Activated naive CD4-positive, alpha-beta T cell treated with anti-CD3 and anti-CD28 coated beads, Interleukin-2, amount 50 U/mL, for 16 hours (primary cell): Measurements from ENCODE around the gene DHRS4L2.
"Not testable (repeated sequence)": the region's sequence is repeated elsewhere in the genome, so short reads cannot be mapped to it uniquely, and the experiment has no call there.

Source experiments
- DNase-seq: peaks from one replicate; pipeline ENCODE4 v3.0.0-alpha.2; 2020

DHRS4L2 gene

GRCh38 chr14:24020520-24020919, 31.8 kb downstream of the DHRS4L2 start:
- not testable (repeated sequence) for DNase-seq

DNA sequence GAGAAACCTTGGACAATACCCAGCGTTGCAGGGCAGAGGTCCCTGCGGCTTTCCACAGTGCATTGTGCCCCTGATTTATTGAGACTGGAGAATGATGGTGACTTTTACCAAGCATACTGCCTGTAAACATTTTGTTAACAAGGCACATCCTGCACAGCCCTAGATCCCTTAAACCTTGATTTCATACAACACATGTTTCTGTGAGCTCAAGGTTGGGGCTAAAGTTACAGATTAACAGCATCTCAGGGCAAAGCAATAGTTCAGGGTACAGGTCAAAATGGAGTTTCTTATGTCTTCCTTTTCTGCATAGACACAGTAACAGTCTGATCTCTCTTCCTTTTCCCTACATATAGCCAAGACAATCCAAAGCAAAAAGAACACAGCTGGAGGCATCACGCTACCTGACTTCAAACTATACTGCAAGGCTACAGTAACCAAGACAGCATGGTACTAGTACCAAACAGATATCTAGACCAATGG, 36.2 kb downstream of the DHRS4L2 start:
- DNase-seq: not testable (repeated sequence)

DNA sequence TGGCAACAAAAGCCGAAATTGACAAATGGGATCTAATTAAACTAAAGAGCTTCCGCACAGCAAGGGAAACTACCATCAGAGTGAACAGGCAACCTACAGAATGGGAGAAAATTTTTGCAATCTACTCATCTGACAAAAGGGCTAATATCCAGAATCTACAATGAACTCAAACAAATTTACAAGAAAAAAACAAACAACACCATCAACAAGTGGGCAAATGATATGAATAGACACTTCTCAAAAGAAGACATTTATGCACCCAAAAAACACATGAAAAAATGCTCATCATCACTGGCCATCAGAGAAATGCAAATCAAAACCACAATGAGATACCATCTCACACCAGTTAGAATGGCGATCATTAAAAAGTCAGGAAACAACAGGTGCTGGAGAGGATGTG, 41.0 kb downstream of the DHRS4L2 start:
- DNase-seq: not testable (repeated sequence)

DNA sequence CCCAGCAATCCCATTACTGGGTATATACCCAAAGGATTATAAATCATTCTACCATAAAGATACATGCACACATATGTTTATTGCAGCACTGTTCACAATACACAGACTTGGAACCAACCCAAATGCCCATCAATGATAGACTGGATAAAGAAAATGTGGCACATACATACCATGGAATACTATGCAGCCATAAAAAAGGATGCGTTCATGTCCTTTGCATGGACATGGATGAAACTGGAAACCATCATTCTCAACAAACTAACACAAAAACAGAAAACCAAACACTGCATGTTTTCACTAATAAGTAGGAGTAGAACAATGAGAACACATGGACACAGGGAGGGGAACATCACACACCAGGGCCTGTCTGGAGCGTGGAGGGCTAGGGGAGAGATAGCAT, 42.6 kb downstream of the DHRS4L2 start:
- DNase-seq: not testable (repeated sequence)

DNA sequence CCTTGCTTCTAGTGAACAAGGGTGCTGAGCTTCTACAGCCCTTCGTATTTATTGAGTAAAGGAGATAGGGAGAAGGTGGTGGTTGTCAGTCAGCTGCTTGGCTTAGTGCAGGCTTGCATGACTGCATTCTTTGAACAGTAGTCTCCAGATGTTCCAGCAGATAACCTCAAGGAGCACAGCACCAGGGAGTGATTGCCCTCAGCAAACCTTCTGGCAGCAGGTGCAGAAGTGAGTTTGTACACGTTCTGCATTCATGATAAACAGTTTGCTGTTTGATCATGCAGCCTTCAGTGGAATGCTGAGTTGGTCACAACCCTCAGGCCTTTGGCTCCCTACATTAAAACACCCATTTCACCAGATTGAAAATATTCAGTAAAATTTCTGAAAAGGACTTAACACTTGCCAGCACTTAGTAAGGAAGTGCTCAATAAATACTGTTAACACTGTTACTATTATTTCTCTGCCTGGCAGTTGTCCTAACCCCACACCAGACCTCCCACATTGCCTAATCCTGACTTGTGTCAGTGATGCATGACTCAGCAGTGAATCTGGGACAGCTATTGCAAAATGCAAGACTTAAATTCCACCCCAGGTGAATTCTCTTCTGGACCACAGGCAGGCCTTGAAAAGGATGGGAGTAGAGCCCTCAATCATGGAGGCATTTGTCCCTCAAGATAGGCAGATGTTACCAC, 44.1 kb downstream of the DHRS4L2 start:
- DNase-seq: no peak

GRCh38 chr14:24035769-24036168, 47.0 kb downstream of the DHRS4L2 start:
- not testable (repeated sequence) for DNase-seq

GRCh38 chr14:24036169-24036962, 47.6 kb downstream of the DHRS4L2 start:
- DNase-seq: peak; percentile 63

- DNase-seq: not testable (repeated sequence)
Measured at GRCh38 chr14:24036963-24037657, 48.4 kb downstream of the DHRS4L2 start.

- DNase-seq: no peak
Measured at GRCh38 chr14:24037658-24038037, 48.9 kb downstream of the DHRS4L2 start.

- DNase-seq: no peak
Measured at GRCh38 chr14:24038686-24039085, 50.0 kb downstream of the DHRS4L2 start.

- DNase-seq: no peak
Measured at GRCh38 chr14:24040692-24041091, 52.0 kb downstream of the DHRS4L2 start.

GRCh38 chr14:24042746-24043145, 54.0 kb downstream of the DHRS4L2 start:
- no peak for DNase-seq

GRCh38 chr14:24049002-24049401, 60.3 kb downstream of the DHRS4L2 start:
- not testable (repeated sequence) for DNase-seq

DNA sequence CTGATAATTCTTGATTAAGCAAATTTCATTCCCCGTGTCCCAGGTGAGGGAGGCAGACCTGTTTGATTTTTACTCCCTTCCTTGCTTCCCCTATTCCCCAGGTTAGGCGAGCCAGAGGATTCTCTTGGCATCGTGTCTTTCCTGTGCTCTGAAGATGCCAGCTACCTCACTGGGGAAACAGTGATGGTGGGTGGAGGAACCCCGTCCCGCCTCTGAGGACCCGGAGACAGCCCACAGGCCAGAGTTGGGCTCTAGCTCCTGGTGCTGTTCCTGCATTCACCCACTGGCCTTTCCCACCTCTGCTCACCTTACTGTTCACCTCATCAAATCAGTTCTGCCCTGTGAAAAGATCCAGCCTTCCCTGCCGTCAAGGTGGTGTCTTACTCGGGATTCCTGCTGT, 62.0 kb downstream of the DHRS4L2 start:
- not testable (repeated sequence) for DNase-seq

DNA sequence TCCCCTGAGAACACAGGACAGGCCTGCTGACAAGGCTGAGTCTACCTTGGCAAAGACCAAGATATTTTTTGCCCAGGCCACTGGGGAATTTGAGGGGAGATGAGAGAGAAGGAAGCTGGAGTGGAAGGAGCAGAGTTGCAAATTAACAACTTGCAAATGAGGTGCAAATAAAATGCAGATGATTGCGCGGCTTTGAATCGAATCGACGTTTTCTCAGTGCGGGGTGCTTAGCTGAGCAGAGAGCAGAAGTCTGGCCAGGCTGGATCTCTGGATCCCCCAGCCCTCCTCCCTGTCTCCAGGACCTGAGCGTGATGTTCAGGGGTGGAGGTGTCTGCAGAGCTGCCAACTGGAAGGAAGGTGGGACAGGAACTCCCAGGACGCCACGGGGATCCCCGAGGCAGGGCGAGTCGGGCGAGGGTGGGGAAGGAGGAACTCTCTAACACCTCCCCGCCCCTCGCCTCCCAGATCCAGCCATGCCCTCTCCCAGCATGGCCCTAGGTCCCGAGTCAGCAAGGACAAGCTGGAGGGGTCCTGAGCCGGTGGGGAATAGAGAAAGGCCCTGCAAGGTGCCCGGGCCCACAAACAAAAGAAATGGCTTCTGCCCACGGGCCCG, 62.6 kb downstream of the DHRS4L2 start:
- DNase-seq: no peak

DNA sequence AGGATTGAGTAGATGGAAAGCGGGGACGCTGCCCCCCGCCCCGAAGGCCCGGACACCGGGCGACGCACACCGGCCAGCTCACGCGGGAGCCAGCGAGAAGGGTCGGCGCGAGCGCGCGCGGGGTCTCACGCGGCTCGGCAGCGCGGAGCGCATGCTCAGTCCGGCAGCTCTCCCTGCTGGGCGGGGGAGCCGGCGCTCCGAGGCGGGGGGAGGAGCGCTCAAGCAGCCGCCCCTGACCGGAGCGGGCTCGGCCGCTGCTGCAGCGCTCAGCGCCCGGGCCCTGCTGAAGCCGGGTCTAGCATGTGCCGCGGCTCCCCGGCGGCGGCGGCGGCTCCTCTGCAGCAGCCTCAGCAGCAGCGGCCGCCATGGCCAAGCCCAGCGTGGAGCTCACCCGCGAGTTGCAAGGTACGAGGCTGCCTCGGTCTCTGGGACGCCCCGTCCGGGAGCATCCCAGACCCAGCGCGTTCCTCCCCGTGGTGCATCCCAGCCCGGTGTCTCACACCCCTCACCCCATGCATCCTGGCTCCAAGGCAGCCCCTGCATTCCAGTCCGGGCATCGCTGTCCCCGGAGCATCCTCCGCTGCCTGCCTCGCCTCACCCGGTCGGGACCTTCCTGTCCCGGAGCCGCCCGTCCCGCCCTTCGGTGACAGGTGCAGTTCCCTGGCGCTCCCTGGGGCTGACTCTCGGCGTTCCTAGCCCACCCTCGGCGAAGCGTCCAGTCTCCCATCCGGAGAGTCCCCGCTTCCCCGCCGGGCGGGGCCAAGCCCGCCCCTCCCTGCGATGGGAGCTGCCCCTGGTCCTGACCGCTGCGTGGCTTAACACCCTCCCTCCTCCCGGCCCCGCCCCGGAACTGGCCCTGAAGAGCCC, 63.3 kb downstream of the DHRS4L2 start, which contains the start of gene CARMIL3:
Gene CARMIL3, plus strand, starts transcription at position 221 of the 867 bp plus-strand sequence. Its CDS starts 145 bp downstream, at position 366.
- peak; percentile 68 for DNase-seq

DNA sequence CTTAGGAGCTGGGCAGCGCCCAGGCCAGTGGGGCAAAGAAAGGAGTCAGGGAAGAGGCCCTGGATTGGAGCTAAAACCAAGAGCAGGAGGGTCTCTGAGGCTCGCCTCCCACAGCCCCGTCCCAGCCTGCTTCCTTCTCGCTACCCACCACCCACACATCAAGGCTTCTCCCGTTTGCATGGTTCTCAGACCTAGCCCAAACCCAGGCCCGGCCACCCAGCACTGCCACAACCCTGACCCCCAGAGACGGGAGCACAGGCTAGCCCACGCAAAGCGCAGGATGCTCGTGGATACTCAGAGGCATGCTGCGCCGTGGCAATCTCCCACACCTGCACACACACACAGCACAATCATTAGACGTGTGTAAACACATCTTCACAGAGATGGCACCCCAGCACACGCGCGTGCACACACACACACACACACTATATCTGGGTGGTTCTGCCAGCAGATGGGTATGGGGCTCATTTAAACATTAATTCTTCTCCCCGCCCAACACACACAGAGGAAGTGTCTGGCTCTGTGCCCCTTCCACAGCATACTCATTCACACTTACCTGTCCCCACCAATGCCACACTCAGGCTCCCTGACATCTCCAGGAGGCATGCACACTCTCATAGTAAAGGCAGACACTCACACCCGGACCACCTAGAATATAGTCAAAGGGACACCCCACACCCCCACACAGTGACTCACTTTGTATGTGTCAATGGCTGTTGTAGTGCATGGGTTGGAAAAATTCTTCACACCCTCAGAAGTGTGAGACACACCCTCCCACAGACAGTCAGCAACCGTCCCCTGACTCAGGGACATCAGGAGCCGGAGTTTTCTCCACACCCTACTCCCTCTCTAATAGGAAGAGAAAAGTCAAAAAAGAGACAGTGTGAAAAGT, 64.2 kb downstream of the DHRS4L2 start:
- peak; percentile 64 for DNase-seq

- no peak for DNase-seq
Measured at GRCh38 chr14:24053548-24054323, 65.0 kb downstream of the DHRS4L2 start.

GRCh38 chr14:24054324-24054641, 65.6 kb downstream of the DHRS4L2 start:
- DNase-seq: no peak

DNA sequence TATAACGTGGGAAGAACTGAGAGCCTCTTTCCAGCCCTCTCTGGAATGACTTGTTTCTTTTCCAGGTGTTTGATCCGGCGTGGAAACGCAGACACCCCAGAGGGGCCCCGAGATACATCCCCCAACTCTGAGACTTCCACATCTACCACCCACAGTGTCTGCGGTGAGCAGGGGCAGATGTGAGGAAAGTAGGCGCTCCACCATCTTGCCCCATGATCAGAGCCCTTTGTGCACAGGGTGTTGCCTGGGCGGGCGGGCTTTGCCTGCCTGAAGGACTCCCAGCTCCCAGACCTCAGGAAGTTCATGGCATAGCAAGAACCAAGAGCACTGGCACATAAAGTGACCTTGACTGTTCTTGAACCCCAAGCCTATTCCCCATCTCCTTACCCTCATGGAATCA, 65.9 kb downstream of the DHRS4L2 start:
- no peak for DNase-seq
